ENCODE results near the gene TRAPPC3.
A peak's percentile ranks its signal among the peaks of the same experiment; 100 is the strongest.

The TRAPPC3 gene

DNA sequence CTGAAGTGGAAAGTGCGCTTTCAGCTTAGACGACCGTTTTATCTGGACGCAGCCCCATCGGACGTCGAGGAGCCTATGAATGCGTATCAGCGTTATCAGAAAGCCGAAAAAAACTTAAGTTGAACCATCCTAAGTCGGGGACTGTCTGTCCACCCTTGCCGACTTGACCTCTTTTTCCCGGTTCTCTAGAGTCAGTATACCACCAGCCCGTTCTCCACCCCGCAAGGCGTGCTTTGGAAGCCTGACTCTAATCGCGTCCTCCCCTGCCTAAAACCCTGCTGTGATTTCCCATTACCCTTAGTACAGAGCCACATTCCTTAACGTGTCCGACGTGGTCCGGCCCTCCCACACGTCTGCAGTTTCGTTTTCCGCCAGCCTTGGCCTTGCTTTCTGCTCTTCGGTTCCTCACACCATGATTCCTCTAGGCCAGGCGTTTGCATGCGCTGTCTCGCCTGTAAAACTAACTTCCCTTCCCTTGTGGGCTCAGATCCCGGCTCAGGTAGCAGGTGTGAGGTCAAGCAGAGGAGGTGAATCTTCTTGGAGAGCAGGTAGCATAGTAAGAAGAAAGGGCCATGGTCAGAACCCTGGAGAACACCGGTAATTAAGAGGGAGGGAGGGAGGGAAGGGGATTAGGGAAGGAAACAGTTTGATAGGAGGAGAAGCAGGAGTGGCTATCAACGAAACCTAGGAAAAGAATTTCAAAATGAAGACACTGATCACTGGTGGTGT lies 59.7 kb downstream of the TRAPPC3 start:
- DNase-seq (ENCODE audit: low read depth in 2 of 2), result peak; percentile 52 to 62
- H3K4me3 ChIP-seq (replicated peaks in 1 of 2; ENCODE audit: low read depth in 2 of 2, low read length in 2 of 2), result peak overlapping the region; percentile 88 to 97
- TF ChIP-seq, protein P1, sequence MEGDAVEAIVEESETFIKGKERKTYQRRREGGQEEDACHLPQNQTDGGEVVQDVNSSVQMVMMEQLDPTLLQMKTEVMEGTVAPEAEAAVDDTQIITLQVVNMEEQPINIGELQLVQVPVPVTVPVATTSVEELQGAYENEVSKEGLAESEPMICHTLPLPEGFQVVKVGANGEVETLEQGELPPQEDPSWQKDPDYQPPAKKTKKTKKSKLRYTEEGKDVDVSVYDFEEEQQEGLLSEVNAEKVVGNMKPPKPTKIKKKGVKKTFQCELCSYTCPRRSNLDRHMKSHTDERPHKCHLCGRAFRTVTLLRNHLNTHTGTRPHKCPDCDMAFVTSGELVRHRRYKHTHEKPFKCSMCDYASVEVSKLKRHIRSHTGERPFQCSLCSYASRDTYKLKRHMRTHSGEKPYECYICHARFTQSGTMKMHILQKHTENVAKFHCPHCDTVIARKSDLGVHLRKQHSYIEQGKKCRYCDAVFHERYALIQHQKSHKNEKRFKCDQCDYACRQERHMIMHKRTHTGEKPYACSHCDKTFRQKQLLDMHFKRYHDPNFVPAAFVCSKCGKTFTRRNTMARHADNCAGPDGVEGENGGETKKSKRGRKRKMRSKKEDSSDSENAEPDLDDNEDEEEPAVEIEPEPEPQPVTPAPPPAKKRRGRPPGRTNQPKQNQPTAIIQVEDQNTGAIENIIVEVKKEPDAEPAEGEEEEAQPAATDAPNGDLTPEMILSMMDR (IDR thresholded peaks at IDR 0.05; ENCODE audit: low read depth, low read length), result no peak

- TF ChIP-seq, protein P1 (IDR thresholded peaks at IDR 0.05; ENCODE audit: low read depth, low read length), result peak; percentile 66
- DNase-seq (ENCODE audit: low read depth in 2 of 2), result peak; percentile 90 to 93
- H3K4me3 ChIP-seq (replicated peaks in 1 of 2; ENCODE audit: low read depth in 2 of 2, low read length in 2 of 2), result peak within 1 kb of the TSS; percentile 88 to 97
Observed at GRCh38 chr1:36088577-36089392, 60.5 kb downstream of the TRAPPC3 start, which contains the start of gene ADPRS. TSS of gene ADPRS (plus strand) at chr1:36088892. CDS start at chr1:36088905, 13 bp downstream.

- peak overlapping the region; percentile 45 to 97 for H3K4me3 ChIP-seq (replicated peaks in 1 of 2; ENCODE audit: low read depth in 2 of 2, low read length in 2 of 2)
- DNase-seq (ENCODE audit: low read depth in 2 of 2), result no peak
- TF ChIP-seq, protein P1 (IDR thresholded peaks at IDR 0.05; ENCODE audit: low read depth, low read length), result no peak
Observed at GRCh38 chr1:36088265-36088576, 61.1 kb downstream of the TRAPPC3 start.

DNA sequence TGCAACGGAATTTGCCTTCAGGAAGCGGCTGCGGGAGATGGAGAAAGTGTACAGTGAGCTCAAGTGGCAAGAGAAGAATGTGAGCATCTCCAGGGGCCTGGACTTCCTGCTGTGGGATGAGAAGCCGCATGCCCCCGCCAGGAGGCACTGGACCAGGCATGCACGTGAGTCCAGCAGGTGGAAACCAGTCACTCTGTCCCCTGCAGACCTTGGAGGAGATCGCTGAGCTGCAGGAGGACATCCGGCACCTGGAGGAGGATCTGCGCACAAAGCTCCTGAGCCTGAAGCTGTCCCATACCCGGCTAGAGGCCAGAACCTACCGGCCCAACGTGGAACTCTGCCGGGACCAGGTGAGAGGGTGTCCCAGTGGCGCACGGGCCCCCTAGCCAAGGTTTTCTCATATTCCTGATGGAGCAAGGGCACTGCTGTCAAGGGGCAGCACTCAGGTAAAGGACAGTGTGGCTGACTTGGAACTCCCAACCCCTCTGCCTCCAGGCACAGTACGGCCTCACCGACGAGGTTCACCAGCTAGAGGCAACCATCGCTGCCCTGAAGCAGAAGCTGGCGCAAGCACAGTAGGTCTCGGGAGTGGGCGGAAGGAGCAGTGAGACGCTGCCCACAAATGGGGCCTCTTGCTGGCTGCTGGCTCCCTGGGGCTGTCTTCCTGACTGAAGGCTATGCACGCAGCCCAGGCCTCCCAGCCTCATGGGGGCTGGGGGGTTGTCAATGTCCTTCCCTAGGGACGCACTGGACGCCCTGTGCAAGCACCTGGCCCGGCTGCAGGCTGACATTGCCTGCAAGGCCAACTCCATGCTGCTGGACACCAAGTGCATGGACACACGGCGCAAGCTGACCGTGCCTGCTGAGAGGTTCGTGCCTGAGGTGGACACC lies 61.8 kb downstream of the TRAPPC3 start:
- no peak overlapping the region for H3K4me3 ChIP-seq (replicated peaks in 1 of 2; ENCODE audit: low read depth in 2 of 2, low read length in 2 of 2)
- DNase-seq (ENCODE audit: low read depth in 2 of 2), result no peak
- TF ChIP-seq, protein P1 (IDR thresholded peaks at IDR 0.05; ENCODE audit: low read depth, low read length), result peak; percentile 0
